HL-60 (cell line): Measurements from ENCODE around the gene OR3A2.
"Not testable (repeated sequence)": the region's sequence is repeated elsewhere in the genome, so short reads cannot be mapped to it uniquely, and the experiment has no call there.

Experiments used
- GABPA ChIP-seq: IDR thresholded peaks from 2 replicates; pipeline ENCODE4 v1.6.1; 2012; ENCODE audit warnings: low read depth
- POLR2AphosphoS5 ChIP-seq: IDR thresholded peaks from 2 replicates; pipeline ENCODE4 v1.6.1; 2012; ENCODE audit warnings: low read depth
- TF ChIP-seq, protein P1 (sequence below): IDR thresholded peaks from one replicate; pipeline ENCODE4 v1.5.1; 2011; ENCODE audit warnings: low read length, control low read depth, inconsistent platforms; ENCODE audit not compliant: insufficient read depth
- TF ChIP-seq, protein P2 (sequence below): IDR thresholded peaks from 2 replicates; pipeline ENCODE4 v1.6.1; 2012; ENCODE audit warnings: low read depth; ENCODE audit not compliant: insufficient replicate concordance

DNA sequence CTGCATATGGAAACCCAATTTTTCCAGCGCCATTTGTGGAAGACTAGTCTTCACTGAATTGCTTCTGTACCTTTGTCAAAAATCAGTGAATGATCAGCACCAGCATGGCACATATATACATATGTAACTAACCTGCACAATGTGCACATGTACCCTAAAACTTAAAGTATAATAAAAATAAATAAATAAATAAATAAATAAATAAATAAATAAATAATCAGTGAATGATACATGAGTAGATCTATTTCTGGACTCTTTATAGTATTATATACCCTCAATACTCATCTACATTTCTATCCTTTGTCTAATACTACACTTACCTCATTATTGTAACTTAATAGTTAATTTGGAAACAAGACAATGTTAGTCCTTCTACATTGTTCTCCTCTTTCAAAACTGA lies 17.7 kb upstream of the OR3A2 start:
- TF ChIP-seq, protein P1, sequence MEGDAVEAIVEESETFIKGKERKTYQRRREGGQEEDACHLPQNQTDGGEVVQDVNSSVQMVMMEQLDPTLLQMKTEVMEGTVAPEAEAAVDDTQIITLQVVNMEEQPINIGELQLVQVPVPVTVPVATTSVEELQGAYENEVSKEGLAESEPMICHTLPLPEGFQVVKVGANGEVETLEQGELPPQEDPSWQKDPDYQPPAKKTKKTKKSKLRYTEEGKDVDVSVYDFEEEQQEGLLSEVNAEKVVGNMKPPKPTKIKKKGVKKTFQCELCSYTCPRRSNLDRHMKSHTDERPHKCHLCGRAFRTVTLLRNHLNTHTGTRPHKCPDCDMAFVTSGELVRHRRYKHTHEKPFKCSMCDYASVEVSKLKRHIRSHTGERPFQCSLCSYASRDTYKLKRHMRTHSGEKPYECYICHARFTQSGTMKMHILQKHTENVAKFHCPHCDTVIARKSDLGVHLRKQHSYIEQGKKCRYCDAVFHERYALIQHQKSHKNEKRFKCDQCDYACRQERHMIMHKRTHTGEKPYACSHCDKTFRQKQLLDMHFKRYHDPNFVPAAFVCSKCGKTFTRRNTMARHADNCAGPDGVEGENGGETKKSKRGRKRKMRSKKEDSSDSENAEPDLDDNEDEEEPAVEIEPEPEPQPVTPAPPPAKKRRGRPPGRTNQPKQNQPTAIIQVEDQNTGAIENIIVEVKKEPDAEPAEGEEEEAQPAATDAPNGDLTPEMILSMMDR, result not testable (repeated sequence)
- TF ChIP-seq POLR2AphosphoS5, GABPA: not testable (repeated sequence)
- TF ChIP-seq, protein P2, sequence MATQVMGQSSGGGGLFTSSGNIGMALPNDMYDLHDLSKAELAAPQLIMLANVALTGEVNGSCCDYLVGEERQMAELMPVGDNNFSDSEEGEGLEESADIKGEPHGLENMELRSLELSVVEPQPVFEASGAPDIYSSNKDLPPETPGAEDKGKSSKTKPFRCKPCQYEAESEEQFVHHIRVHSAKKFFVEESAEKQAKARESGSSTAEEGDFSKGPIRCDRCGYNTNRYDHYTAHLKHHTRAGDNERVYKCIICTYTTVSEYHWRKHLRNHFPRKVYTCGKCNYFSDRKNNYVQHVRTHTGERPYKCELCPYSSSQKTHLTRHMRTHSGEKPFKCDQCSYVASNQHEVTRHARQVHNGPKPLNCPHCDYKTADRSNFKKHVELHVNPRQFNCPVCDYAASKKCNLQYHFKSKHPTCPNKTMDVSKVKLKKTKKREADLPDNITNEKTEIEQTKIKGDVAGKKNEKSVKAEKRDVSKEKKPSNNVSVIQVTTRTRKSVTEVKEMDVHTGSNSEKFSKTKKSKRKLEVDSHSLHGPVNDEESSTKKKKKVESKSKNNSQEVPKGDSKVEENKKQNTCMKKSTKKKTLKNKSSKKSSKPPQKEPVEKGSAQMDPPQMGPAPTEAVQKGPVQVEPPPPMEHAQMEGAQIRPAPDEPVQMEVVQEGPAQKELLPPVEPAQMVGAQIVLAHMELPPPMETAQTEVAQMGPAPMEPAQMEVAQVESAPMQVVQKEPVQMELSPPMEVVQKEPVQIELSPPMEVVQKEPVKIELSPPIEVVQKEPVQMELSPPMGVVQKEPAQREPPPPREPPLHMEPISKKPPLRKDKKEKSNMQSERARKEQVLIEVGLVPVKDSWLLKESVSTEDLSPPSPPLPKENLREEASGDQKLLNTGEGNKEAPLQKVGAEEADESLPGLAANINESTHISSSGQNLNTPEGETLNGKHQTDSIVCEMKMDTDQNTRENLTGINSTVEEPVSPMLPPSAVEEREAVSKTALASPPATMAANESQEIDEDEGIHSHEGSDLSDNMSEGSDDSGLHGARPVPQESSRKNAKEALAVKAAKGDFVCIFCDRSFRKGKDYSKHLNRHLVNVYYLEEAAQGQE, result not testable (repeated sequence)
